ENCODE data around the gene SLC25A23.
A peak's percentile ranks its signal among the peaks of the same experiment; 100 is the strongest.

SLC25A23 gene

DNA sequence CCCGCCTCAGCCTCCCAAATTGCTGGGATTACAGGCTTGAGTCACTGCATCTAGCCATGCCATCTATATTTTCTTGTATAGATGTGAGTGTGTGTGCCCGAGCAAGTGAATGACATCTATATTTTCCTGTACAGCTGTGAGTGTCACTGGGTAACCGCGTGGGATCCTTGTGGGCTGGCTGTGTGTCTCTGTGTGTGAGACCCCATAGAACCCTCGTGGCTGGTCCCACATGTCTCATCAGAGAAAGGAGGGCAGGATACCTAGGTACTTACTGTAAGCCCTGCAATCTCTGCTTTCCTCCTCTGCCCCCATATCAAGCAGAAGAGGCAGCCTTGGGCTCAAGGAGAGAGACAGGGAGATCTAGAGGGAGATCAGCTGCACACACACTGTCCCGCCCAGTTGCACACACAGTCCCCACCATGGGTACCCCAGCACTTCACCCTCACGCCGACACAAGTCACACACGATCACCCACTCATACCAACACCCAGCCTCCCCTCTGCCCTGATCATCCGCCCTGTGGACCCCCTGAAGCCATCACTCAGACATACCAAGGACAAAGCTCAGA lies 21.3 kb upstream of the SLC25A23 start:
- no peak for DNase-seq

- no peak for DNase-seq
These were observed 20.3 kb upstream of the SLC25A23 start for GRCh38 chr19:6479836-6480398.

- no peak for DNase-seq
These were observed 19.2 kb upstream of the SLC25A23 start for GRCh38 chr19:6478815-6479214.

DNA sequence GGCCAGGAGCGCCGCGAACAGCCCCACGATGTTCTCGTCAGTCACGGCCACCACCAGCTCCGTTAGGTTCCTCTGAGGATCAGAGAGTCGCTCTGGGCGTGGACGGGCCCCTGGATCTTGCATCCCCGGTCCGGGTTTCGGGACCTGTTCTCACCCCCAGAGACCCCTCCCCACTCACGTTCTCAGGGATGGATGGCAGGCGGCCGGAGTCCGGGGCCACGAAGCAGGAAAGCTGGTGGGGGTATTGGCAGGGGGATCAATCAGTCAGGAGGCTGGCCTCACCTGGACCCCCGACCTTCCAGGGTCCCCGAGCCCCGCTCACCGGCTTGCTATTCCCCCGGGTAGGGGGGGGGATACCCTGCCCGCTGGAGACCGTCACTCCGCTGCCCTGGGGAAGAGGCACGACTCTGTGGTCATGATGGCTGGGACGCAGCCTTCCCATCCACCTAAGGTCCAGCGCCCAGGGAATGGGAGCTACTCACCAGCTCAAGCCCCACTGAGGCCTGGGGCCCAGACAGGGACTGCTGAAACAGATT lies 17.4 kb upstream of the SLC25A23 start:
- no peak for DNase-seq

GRCh38 chr19:6476155-6476895 lies 16.7 kb upstream of the SLC25A23 start:
- no peak for DNase-seq

GRCh38 chr19:6475321-6476108 lies 15.9 kb upstream of the SLC25A23 start:
- no peak for DNase-seq

DNA sequence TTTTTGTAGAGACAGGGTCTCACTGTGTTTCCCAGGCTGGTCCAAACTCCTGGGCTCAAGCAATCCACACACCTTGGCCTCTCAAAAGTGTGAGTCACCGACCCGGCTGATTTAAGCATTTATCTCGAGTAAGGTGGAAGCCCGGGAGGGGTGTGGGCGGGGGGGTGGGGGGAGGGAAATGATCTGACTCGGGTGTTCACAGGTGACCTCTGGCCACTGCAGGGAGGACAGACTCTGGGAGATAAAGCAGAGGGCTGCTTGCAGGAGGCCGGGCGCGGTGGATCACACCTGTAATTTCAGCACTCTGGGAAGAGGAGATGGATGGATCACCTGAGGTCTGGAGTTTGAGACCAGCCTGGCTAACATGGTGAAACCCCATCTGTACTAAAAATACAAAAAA lies 14.1 kb upstream of the SLC25A23 start:
- DNase-seq: no peak

- no peak for DNase-seq
These were observed 13.1 kb upstream of the SLC25A23 start for GRCh38 chr19:6472713-6473112.

- DNase-seq: no peak
These were observed 11.5 kb upstream of the SLC25A23 start for GRCh38 chr19:6471076-6471475.

- no peak for DNase-seq
These were observed 10.6 kb upstream of the SLC25A23 start for GRCh38 chr19:6470173-6470572.

DNA sequence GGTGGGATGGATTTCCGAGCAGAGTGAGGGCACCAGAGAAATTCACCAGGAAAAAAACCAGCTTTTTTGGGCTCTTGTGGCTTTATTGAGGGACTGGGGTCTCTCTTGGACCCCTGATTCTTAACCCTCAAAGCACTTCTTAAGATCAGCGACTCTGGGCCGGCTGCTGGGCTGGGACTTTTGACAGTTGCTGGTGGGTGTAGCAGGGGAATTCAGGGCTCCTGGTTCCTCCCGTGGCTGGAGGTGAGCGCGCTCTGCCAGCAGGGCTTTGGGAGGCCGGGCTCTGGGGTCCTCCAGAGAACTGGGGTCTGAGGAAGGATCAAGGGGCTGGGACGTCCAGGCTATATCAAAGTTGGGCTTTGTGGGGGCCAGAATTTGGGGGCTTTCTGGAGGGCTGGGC lies 7.8 kb upstream of the SLC25A23 start:
- DNase-seq: no peak

DNA sequence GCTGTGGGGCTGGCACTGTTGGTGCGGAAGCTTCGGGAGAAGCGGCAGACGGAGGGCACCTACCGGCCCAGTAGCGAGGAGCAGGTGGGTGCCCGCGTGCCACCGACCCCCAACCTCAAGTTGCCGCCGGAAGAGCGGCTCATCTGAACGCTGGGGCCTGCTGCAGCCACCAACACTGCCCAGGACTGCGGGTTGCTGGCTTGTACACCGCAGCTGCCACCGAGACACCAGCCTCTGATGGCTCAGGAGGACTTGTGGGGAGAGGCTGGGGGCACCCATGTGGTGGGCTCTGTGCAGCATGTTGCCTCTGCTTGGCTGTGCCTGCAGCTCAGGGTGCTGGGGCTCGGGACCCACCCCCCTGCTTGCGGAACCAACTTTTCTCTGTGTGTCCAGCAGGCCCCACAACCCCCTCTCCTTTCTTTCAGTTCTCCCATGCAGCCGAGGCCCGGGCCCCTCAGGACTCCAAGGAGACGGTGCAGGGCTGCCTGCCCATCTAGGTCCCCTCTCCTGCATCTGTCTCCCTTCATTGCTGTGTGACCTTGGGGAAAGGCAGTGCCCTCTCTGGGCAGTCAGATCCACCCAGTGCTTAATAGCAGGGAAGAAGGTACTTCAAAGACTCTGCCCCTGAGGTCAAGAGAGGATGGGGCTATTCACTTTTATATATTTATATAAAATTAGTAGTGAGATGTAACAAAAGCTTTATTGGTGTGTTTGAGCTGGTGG lies 7.1 kb upstream of the SLC25A23 start:
- no peak for DNase-seq

- DNase-seq: no peak
These were observed 6.1 kb upstream of the SLC25A23 start for GRCh38 chr19:6465663-6466062.

GRCh38 chr19:6465006-6465405 lies 5.4 kb upstream of the SLC25A23 start:
- no peak for DNase-seq

- no peak for DNase-seq
These were observed 4.7 kb upstream of the SLC25A23 start, which contains the start of gene CRB3 for GRCh38 chr19:6464070-6464873. TSS of gene CRB3 (plus strand) at chr19:6464271. CDS start at chr19:6464702, 431 bp downstream.

DNA sequence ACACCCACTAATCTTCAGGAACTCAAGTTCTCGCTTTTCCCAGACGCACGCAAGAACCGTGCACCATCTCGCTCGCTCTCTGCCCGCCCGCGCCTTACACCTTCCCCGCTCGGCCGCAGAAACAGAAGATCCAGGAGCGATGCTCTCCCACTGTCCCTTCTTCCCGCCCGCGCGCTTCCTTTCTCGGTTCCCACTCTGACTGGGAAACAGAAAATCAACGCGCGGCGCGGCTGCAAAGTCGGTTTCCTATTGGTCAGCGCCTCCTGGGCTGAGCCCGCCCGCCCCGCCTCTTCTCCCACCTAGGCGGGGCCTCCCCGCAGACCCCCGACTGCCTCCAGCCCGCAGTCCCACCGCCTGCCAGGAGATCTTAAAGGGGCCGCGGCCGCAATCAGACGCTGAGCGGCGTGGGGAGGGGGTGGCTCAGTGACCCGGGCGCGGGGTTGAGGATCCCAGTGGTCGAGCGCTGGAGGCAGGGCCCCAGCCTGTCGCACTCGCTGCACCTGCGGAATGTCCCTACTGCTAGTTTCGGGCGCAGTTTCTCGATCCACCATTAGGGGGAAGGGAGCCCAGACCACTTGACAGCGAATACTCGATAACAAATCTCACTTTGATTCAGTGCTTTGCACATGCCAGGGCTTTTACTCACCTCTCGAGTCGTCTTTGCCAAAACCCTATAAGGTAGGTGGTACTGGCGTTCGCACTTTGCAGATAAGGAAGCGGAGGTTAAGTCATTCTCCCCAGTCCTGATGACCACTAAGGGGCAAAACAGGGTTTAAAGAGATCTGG lies 700 bp upstream of the SLC25A23 start:
- peak; percentile 97 for DNase-seq

DNA sequence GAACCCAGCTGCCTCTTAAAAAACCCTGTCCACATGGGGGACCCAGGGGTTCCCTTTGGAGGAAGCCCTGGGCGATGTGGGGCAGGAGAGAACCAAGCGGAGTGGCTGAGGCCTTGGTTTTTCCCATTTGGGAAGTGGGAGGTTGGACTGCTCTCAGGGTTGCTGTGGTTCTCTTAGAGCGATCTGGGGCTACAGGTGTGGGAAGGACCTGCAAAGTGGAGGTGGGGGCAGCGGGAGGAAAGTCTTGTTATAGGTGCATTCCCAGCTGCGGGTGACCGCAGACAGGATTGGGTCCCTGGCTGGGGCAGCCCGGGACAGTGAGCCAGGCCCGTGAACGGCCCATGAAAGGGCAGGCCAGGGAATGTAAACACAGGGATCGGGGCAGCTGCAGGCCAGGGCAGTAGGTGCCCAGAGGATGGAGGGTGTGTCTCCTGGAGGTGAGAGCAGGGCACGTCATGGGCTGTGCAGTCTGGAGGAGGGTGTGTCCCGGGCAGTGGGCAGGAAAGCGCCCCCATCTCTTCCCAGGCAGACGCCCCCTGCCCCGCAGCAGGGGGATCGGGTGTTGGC lies 814 bp downstream of the SLC25A23 start:
- DNase-seq: no peak

GRCh38 chr19:6457958-6458694 lies 1.5 kb downstream of the SLC25A23 start:
- DNase-seq: no peak

- no peak for DNase-seq
These were observed 3.7 kb downstream of the SLC25A23 start for GRCh38 chr19:6455924-6456323.
